Body of pancreas (tissue), 4 donors: Measurements from ENCODE around the gene SAMD14. TPM values are rescaled to one million over a fixed set of nuclear protein-coding genes. Genes with fewer than 3 reads are reported as not detected.

Experiments used
- ATAC-seq: fragments of 150-250 bp; one replicate; pipeline ENCODE4 v1.9.1; 2016
- DNase-seq, 4 donors: peaks; one replicate each; pipeline ENCODE4 v3.0.0-alpha.2; 2019
- H3K27ac ChIP-seq, 4 donors: fragments of 200-600 bp; sonication (generic); 1 replicate in 3 of 4; 2 replicates in 1 of 4; pipeline versions ENCODE4 v1.5.1 to v1.6.1; 2016 to 2019; ENCODE audit warnings: mild to moderate bottlenecking in 1 of 4, mixed read lengths in 1 of 4, moderate library complexity in 1 of 4
- H3K27me3 ChIP-seq, 2 donors: fragments of 200-600 bp; sonication (generic); one replicate each; pipeline ENCODE4 v1.6.0; 2016; ENCODE audit warnings: mild to moderate bottlenecking in 1 of 2
- H3K36me3 ChIP-seq, 2 donors: fragments of 200-600 bp; sonication (generic); replicated peaks in 1 of 2; 2 replicates each; pipeline ENCODE4 v1.5.1; 2016; ENCODE audit warnings: low read depth in 2 of 2; ENCODE audit not compliant: insufficient read depth in 1 of 2
- H3K4me1 ChIP-seq: fragments of 200-600 bp; sonication (generic); one replicate; pipeline ENCODE4 v1.6.0; 2016
- H3K4me3 ChIP-seq, 2 donors: fragments of 200-600 bp; sonication (generic); 1 replicate in 1 of 2; 2 replicates in 1 of 2; pipeline ENCODE4 v1.5.1; 2016 to 2019
- H3K9me3 ChIP-seq, 3 donors: fragments of 200-600 bp; sonication (generic); 1 replicate in 2 of 3; 2 replicates in 1 of 3; pipeline ENCODE4 v1.5.1; 2016
- POLR2A ChIP-seq, 3 donors: fragments of 450-650 bp; IDR thresholded peaks; one replicate each; pipeline ENCODE4 v1.6.1; 2016; ENCODE audit warnings: antibody characterized with exemption in 3 of 3, mild to moderate bottlenecking in 2 of 3
- WGBS, 2 donors: methylation state at CpG; one replicate each; pipeline ENCODE4 v1.1.5; 2017; 5-methylcytosine and 5-hydroxymethylcytosine counted together
- intact Hi-C: fragments of 100-400 bp; cut with DNase I; formaldehyde crosslinking; loops from one replicate; pipeline ENCODE4 v1.15.1; 2023
- total RNA-seq, 2 donors: library from RNA; depleted of rRNA; stranded (reverse); fragments of >200 nt; gene quantifications; one replicate each; pipeline ENCODE4 v1.1.0, GENCODE V29; 2016
- TF ChIP-seq, protein P1 (sequence below), 7 experiments: fragments of 450-650 bp in 4 of 7; fragments of 200-600 bp in 3 of 7; sonication (generic) in 3 of 7; IDR thresholded peaks; one replicate each; pipeline ENCODE4 v1.5.1; 2016 to 2019; ENCODE audit warnings: antibody characterized with exemption in 7 of 7

SAMD14 gene
- total RNA-seq, 2 donors from 2014 or later = not detected

DNA sequence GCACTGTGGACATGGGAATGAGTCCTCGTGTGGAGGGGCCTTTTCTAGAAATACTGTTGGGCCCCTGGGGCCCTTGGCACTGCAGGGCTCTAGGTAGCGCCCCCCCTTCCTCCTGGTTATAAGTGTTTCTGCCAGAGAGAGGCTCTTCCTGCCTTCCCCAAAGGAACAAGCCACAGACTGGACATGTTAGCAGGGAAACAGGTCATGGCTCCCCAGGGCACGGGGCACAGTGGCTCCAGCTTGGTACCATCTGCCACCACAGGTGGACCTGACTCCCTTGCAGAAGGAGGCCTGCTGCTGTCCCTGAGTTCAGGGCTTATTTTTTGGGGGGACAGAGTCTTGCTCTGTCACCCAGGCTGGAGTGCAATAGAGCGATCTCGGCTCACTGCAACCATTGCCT lies 26.0 kb downstream of the SAMD14 start:
- WGBS, 2 donors = 83 to 85% methylated on average over 3 to 4 of the region's 5 CpGs
- no peaks in the 10 kb centered on the region for H3K27me3 ChIP-seq
- H3K4me1 ChIP-seq = peaks cover 45% of the 10 kb centered on the region
- no peak for ATAC-seq
- no peak for DNase-seq
- no peak overlapping the region for H3K27ac ChIP-seq
- H3K9me3 ChIP-seq = no peaks in the 10 kb centered on the region
- intact Hi-C loops = no loop called here
- TF ChIP-seq POLR2A (IDR thresholded peaks at IDR 0.05) = no peak
- TF ChIP-seq, protein P1, sequence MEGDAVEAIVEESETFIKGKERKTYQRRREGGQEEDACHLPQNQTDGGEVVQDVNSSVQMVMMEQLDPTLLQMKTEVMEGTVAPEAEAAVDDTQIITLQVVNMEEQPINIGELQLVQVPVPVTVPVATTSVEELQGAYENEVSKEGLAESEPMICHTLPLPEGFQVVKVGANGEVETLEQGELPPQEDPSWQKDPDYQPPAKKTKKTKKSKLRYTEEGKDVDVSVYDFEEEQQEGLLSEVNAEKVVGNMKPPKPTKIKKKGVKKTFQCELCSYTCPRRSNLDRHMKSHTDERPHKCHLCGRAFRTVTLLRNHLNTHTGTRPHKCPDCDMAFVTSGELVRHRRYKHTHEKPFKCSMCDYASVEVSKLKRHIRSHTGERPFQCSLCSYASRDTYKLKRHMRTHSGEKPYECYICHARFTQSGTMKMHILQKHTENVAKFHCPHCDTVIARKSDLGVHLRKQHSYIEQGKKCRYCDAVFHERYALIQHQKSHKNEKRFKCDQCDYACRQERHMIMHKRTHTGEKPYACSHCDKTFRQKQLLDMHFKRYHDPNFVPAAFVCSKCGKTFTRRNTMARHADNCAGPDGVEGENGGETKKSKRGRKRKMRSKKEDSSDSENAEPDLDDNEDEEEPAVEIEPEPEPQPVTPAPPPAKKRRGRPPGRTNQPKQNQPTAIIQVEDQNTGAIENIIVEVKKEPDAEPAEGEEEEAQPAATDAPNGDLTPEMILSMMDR (IDR thresholded peaks at IDR 0.05) = no peak
- no peak overlapping the region for H3K4me3 ChIP-seq
- peaks cover 0 to 15% of the 10 kb centered on the region in 2 donors for H3K36me3 ChIP-seq

- peaks cover 52% of the 10 kb centered on the region for H3K4me1 ChIP-seq
These were observed 26.7 kb downstream of the SAMD14 start for GRCh38 chr17:50103252-50103651.

GRCh38 chr17:50102164-50102991 lies 27.6 kb downstream of the SAMD14 start:
- Histone ChIP-seq H3K9me3 (no peaks in the 10 kb centered on the region), H3K27ac (peak overlapping the region; percentile 60 to 92 (median 84)), H3K36me3 (peaks cover 0 to 9% of the 10 kb centered on the region in 2 donors), H3K27me3 (no peaks in the 10 kb centered on the region), H3K4me3 (no peak overlapping the region), H3K4me1 (peaks cover 61% of the 10 kb centered on the region)
- peak; percentile 85 to 97 (median 94) for DNase-seq
- peak; percentile 85 for ATAC-seq
- TF ChIP-seq, protein P1 (IDR thresholded peaks at IDR 0.05) = no peak
- no peak for TF ChIP-seq POLR2A (IDR thresholded peaks at IDR 0.05)
- intact Hi-C loops = no loop called here
- 52 to 67% methylated on average over 9 to 15 of the region's 15 CpGs for WGBS, 2 donors

More at GRCh38 chr17:50103252-50103651, 26.7 kb downstream of the SAMD14 start:
- intact Hi-C loops = no loop called here
- Histone ChIP-seq H3K27me3 (no peaks in the 10 kb centered on the region), H3K4me3 (no peak overlapping the region), H3K9me3 (no peaks in the 10 kb centered on the region), H3K27ac (no peak overlapping the region), H3K36me3 (peaks cover 0 to 13% of the 10 kb centered on the region in 2 donors)
- WGBS, 2 donors = 60 to 67% methylated on average over 2 of the region's 2 CpGs
- TF ChIP-seq, protein P1 (IDR thresholded peaks at IDR 0.05) = no peak
- TF ChIP-seq POLR2A (IDR thresholded peaks at IDR 0.05) = no peak
- no peak for ATAC-seq
- no peak for DNase-seq

DNA sequence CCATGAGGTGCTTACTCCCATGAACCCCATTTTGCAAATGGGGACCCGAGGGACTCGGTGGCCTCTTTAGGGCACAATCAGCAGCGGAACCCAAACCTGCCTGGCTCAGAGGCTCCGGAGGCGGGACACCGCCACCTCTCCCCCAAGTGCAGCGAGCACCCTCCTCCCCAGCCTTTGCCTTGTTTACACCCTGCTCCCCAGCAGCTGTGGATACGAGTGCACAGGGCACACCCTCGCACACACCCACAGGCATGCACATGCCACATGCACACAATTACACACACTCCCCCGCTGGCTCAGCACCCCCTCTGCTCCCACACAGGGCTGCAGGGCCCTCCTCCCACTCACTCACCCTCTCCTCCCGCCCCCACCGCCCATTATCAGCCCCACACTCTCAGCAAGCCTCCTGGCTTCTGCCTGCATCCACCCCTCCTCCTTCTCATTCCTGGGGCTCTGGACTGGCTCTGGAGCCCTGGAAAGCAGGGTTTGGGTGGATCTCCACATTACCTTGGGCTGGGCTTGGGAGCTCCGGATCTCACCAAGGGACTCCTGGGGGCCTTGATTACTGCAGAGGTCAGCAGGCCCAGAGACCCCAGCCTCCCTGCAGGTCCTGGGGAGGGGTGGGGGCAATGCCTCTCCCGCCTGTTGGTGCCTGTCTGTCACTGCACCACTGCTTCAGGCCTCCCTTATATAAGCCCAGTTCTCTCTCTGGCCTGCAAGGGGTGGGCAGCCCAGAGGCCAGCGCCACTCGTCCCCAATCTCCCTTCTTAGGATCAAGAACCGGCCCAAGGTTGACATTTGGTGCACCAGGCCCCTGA lies 28.4 kb downstream of the SAMD14 start:
- WGBS, 2 donors = 34 to 39% methylated on average over 11 to 17 of the region's 17 CpGs
- H3K4me3 ChIP-seq = no peak overlapping the region
- H3K9me3 ChIP-seq = no peaks in the 10 kb centered on the region
- peak; percentile 15 for ATAC-seq
- intact Hi-C loops = no loop called here
- H3K27ac ChIP-seq = peak overlapping the region; percentile 60 to 92 (median 84)
- H3K36me3 ChIP-seq = peaks cover 0 to 4% of the 10 kb centered on the region in 2 donors
- peak in 1 of 3 donors; percentile 16 for TF ChIP-seq POLR2A (IDR thresholded peaks at IDR 0.05)
- TF ChIP-seq, protein P1 (IDR thresholded peaks at IDR 0.05) = no peak
- no peaks in the 10 kb centered on the region for H3K27me3 ChIP-seq
- H3K4me1 ChIP-seq = peaks cover 69% of the 10 kb centered on the region
- peak; percentile 27 to 88 (median 66) for DNase-seq
